HepG2 (cell line): Measurements from ENCODE around the gene SDC3. TPM values are rescaled to one million over a fixed set of nuclear protein-coding genes. Genes with fewer than 3 reads are reported as not detected.

Experiments used
- ATAC-seq: fragments of 200-7000 bp; cut with Tn5 transposase; 3 replicates; pipeline ENCODE4 v1.9.1; 2020; ENCODE audit warnings: mild to moderate bottlenecking, moderate library complexity
- BruUV-seq: library from RNA; stranded (reverse); fragments of 400-500 nt; replicated peaks from 2 replicates; lab custom pipeline; 2021; lab: Mats Ljungman, UMichigan
- CTCF ChIA-PET: fragments of 300-600 bp; formaldehyde crosslinking; extraction: SDS; loops from one replicate; lab custom pipeline; 2021; ENCODE audit warnings: low total read pairs, inconsistent platforms, low intra/inter-chr PET ratio; lab: Yijun Ruan, JAX
- POLR2A ChIA-PET: fragments of 350-600 bp; sonication (Branson Sonifier 250); formaldehyde crosslinking; loops from one replicate; lab custom pipeline; 2020; ENCODE audit warnings: antibody characterized with exemption, inconsistent platforms; lab: Yijun Ruan, JAX
- DNase-seq: peaks from one replicate; pipeline ENCODE4 v3.0.0-alpha.2; 2015; ENCODE audit warnings: low spot score
- FAIRE-seq: peaks from 3 replicates; lab custom pipeline; 2011; peaks lifted over from hg19 to GRCh38; lab: Jason Lieb, UNC
- H2AFZ ChIP-seq: one replicate; pipeline ENCODE4 v1.6.1; 2011; ENCODE audit warnings: low read length, inconsistent platforms
- H3K27ac ChIP-seq: fragments of 300-600 bp; 3 replicates; pipeline ENCODE4 v1.8.0; 2011; ENCODE audit warnings: mixed run types, mild to moderate bottlenecking, mixed read lengths, low read length, inconsistent platforms; ENCODE audit not compliant: insufficient read depth; ENCODE audit errors: extremely low read length
- H3K27me3 ChIP-seq, 2 experiments: fragments of 200-600 bp in 1 of 2; 2 replicates in 1 of 2; 3 replicates in 1 of 2; pipeline versions ENCODE4 v1.6.0 to v1.8.0; 2011; ENCODE audit warnings: low read length in 2 of 2, mild to moderate bottlenecking in 2 of 2, moderate library complexity in 2 of 2, inconsistent platforms in 1 of 2; ENCODE audit not compliant: insufficient read depth in 2 of 2, control insufficient read depth in 1 of 2
- H3K36me3 ChIP-seq, 2 experiments: fragments of 200-600 bp in 1 of 2; replicated peaks in 1 of 2; 2 replicates in 1 of 2; 3 replicates in 1 of 2; pipeline versions ENCODE4 v1.5.1 to v1.8.0; 2011; ENCODE audit warnings: low read length in 2 of 2, inconsistent platforms in 1 of 2; ENCODE audit not compliant: insufficient read depth in 2 of 2, control insufficient read depth in 1 of 2
- H3K4me1 ChIP-seq: 2 replicates; pipeline ENCODE4 v1.5.1; 2012; ENCODE audit warnings: low read length, inconsistent platforms; ENCODE audit not compliant: insufficient read depth
- H3K4me2 ChIP-seq: 2 replicates; pipeline ENCODE4 v1.6.0; 2011; ENCODE audit warnings: low read depth, low read length, inconsistent platforms
- H3K4me3 ChIP-seq, 3 experiments: fragments of 200-600 bp in 1 of 3; sonication (generic), shearing (Covaris generic) in 1 of 3; replicated peaks in 1 of 3; 2 replicates each; pipeline ENCODE4 v1.5.1; 2011 to 2016; ENCODE audit warnings: low read length in 3 of 3, inconsistent platforms in 2 of 3, low read depth in 2 of 3, mild to moderate bottlenecking in 2 of 3, control low read depth in 1 of 3, mixed read lengths in 1 of 3; ENCODE audit not compliant: insufficient read depth in 1 of 3
- H3K79me2 ChIP-seq: one replicate; pipeline ENCODE4 v1.6.1; 2011; ENCODE audit warnings: low read length, inconsistent platforms; ENCODE audit not compliant: insufficient read depth
- H3K9ac ChIP-seq: 2 replicates; pipeline ENCODE4 v1.6.0; 2011; ENCODE audit warnings: mild to moderate bottlenecking, low read depth, low read length, inconsistent platforms; ENCODE audit not compliant: insufficient read depth
- H3K9me3 ChIP-seq: 2 replicates; pipeline ENCODE4 v1.5.1; 2012; ENCODE audit warnings: mild to moderate bottlenecking, low read length
- H4K20me1 ChIP-seq: 2 replicates; pipeline ENCODE4 v1.6.0; 2011; ENCODE audit warnings: inconsistent platforms, mild to moderate bottlenecking, low read length, moderate library complexity; ENCODE audit not compliant: insufficient read depth
- AKAP8 ChIP-seq: sonication (generic); formaldehyde crosslinking; IDR thresholded peaks from 2 replicates; pipeline ENCODE4 v1.5.1; 2020; ENCODE audit warnings: mild to moderate bottlenecking, missing genetic modification reagents
- CENPT ChIP-seq: sonication (generic); formaldehyde crosslinking; IDR thresholded peaks from 2 replicates; pipeline ENCODE4 v1.8.0; 2022; ENCODE audit warnings: low read depth, mild to moderate bottlenecking, moderate library complexity, missing genetic modification reagents
- MLLT10 ChIP-seq: sonication (generic); formaldehyde crosslinking; IDR thresholded peaks from 2 replicates; pipeline ENCODE4 v1.4.0; 2020; ENCODE audit warnings: missing genetic modification reagents
- PRMT3 ChIP-seq: sonication (generic); formaldehyde crosslinking; IDR thresholded peaks from 2 replicates; pipeline ENCODE4 v1.8.1; 2022; ENCODE audit warnings: low read depth, mild to moderate bottlenecking, moderate library complexity, missing genetic modification reagents, borderline replicate concordance
- RFXANK ChIP-seq: IDR thresholded peaks from 2 replicates; pipeline ENCODE4 v1.6.1; 2016
- ZNF260 ChIP-seq: sonication (generic); formaldehyde crosslinking; IDR thresholded peaks from 2 replicates; pipeline ENCODE4 v1.4.0; 2020; ENCODE audit warnings: missing genetic modification reagents, low read depth, mild to moderate bottlenecking, borderline replicate concordance
- WGBS: methylation state at CpG from one replicate; pipeline ENCODE4 v1.1.6; 2017; ENCODE audit warnings: low lambda C conversion rate; 5-methylcytosine and 5-hydroxymethylcytosine counted together
- in situ Hi-C: cut with HindIII; loops from 2 replicates; pipeline ENCODE4 v1.10.0; 2017; ENCODE audit warnings: low pct_unique_long_range_greater_than_20kb; ENCODE audit not compliant: extremely low pct_ligation_motif_present
- intact Hi-C: fragments of 100-400 bp; cut with micrococcal nuclease; formaldehyde crosslinking; loops from one replicate; pipeline ENCODE4 v1.10.0; 2022; ENCODE audit not compliant: unreplicated experiment
- polyA plus RNA-seq, 8 experiments: library from polyadenylated mRNA; depleted of rRNA in 3 of 8; stranded (reverse) in 7 of 8; unstranded in 1 of 8; fragments of >200 nt; fragmentation: Illumina TruSeq in 4 of 8; extraction: Trizol in 4 of 8; gene quantifications; 2 replicates each; pipeline versions ENCODE4 v1.2.1 to v1.2.3, GENCODE V29; 2011 to 2016; ENCODE audit warnings: low read depth in 4 of 8, missing spikeins in 1 of 8, mixed read lengths in 1 of 8; ENCODE audit not compliant: insufficient read depth in 1 of 8
- total RNA-seq, 5 experiments: library from RNA; depleted of rRNA; stranded (reverse); fragments of >200 nt; fragmentation: Illumina TruSeq; extraction: Trizol; gene quantifications; 2 replicates each; pipeline ENCODE4 v1.2.3, GENCODE V29; 2016; ENCODE audit warnings: low read depth in 1 of 5
- TF ChIP-seq, protein P1 (sequence below): sonication (generic); formaldehyde crosslinking; IDR thresholded peaks from 2 replicates; pipeline ENCODE4 v1.4.0; 2020; ENCODE audit warnings: missing genetic modification reagents

Gene SDC3
- total and polyA plus RNA-seq, 2 of the 13 experiments (the other 11 are each of a cell fraction or from before 2014, with no cell fraction given) = 0.49 to 0.84 TPM

DNA sequence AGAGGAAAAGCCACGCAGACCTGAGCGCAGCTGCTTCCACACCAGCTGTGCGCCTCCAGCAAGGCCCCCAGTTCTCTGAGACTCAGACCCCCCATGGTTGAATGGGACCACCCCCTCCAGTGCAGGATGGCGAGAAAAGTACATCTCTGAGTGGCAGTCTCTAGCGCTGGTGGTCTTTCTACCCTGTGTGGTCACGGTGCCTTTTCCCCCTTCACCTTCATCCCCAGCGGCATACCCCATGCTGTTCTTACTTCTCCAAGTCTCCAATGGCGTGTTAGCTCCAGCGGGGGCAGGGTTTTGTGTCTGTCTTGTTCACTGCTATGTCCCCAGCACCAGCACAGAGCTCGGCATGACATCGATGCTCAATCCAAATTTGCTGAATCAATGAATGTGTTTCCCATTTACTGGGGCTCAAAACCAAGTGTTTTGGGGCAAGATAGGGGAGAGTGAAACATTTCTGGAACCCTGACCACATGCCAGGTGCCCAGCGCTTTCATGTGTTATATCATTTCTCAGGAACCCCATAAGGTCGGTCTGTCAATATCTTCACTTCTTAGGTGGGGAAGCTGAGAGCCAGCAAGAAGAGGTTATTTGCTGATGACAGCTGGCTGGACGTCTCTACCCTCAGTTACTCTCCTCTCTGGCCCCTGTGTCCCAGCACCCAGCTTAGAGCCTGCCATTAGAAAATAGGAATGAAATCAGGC lies 959 bp upstream of the SDC3 start:
- Histone ChIP-seq H3K79me2 (no peaks in the 10 kb centered on the region), H3K36me3 (no peaks in the 10 kb centered on the region), H3K9ac (no peak overlapping the region), H3K4me3 (peak overlapping the region in 1 of 3 experiments; percentile 57; a peak in 1 of 6 replicates), H3K4me2 (peak overlapping the region; percentile 53), H3K9me3 (no peaks in the 10 kb centered on the region), H2AFZ (no peak overlapping the region), H3K4me1 (peaks cover 26% of the 10 kb centered on the region), H4K20me1 (no peaks in the 10 kb centered on the region), H3K27me3 (peaks cover 5 to 45% of the 10 kb centered on the region in 2 experiments), H3K27ac (no peak overlapping the region)
- CTCF ChIA-PET = interaction anchor here (4.3 kb wide), 1 partner anchor 108 kb away, joined by 72 read pairs; no protein-coding TSS in a partner anchor
- intact Hi-C loops = loop anchor here (2.0 kb wide), 1 partner anchor 191 kb away; no protein-coding TSS in a partner anchor
- BruUV-seq = no TSS peak
- 39% methylated on average over 9 of the region's 14 CpGs for WGBS
- FAIRE-seq (no peak), DNase-seq (no peak), ATAC-seq (no peak)
- TF ChIP-seq MLLT10 (CRISPR knock-in tag) (no peak), AKAP8 (CRISPR knock-in tag) (no peak), PRMT3 (CRISPR knock-in tag) (no peak), ZNF260 (CRISPR knock-in tag) (no peak), RFXANK (CRISPR knock-in tag) (no peak), CENPT (CRISPR knock-in tag) (0 out of 2 replicates have a peak, but pooled peaks have one; percentile 23)
- POLR2A ChIA-PET = no interaction called here
- in situ Hi-C loops = loop anchor here (5.0 kb wide), 2 partner anchors 107 to 192 kb away; no protein-coding TSS in a partner anchor

DNA sequence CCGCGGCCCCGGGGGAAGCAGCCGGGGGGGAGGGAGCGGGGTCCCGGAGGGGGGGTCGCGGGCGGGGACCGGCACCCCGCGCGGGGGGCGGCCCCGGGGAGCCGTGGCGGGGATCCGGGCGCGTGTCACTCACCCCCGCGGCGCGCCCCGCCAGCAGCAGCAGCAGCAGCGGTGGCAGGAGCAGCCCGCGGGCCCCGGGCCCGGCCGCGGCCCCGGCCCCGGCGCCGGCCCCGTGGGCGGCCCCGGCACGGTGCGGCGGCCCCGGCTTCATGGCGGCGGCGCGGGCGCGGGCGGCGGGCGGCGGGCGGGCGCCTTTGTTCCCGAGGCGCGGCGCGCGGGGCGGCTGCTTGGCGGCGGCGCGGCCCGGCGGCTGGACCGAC lies 252 bp downstream of the SDC3 start:
- no peaks in the 10 kb centered on the region for H3K36me3 ChIP-seq
- ChIA-PET CTCF (no interaction called here), POLR2A (no interaction called here)
- peaks cover 5 to 45% of the 10 kb centered on the region in 2 experiments for H3K27me3 ChIP-seq
- no peaks in the 10 kb centered on the region for H3K9me3 ChIP-seq
- no peak overlapping the region for H3K27ac ChIP-seq
- intact Hi-C loops (no loop called here), in situ Hi-C loops (no loop called here)
- WGBS = 0% methylated on average over 6 of the region's 69 CpGs
- BruUV-seq = no TSS peak
- H3K79me2 ChIP-seq = no peaks in the 10 kb centered on the region
- H4K20me1 ChIP-seq = no peaks in the 10 kb centered on the region
- TF ChIP-seq, protein P1, sequence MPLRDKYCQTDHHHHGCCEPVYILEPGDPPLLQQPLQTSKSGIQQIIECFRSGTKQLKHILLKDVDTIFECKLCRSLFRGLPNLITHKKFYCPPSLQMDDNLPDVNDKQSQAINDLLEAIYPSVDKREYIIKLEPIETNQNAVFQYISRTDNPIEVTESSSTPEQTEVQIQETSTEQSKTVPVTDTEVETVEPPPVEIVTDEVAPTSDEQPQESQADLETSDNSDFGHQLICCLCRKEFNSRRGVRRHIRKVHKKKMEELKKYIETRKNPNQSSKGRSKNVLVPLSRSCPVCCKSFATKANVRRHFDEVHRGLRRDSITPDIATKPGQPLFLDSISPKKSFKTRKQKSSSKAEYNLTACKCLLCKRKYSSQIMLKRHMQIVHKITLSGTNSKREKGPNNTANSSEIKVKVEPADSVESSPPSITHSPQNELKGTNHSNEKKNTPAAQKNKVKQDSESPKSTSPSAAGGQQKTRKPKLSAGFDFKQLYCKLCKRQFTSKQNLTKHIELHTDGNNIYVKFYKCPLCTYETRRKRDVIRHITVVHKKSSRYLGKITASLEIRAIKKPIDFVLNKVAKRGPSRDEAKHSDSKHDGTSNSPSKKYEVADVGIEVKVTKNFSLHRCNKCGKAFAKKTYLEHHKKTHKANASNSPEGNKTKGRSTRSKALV (CRISPR knock-in tag) = no peak
- no peak overlapping the region for H3K4me2 ChIP-seq
- FAIRE-seq (no peak), ATAC-seq (no peak), DNase-seq (no peak)
- H3K9ac ChIP-seq = no peak overlapping the region
- H3K4me1 ChIP-seq = peaks cover 23% of the 10 kb centered on the region
- peak overlapping the region in 1 of 3 experiments; percentile 28; a peak in 1 of 6 replicates for H3K4me3 ChIP-seq
- H2AFZ ChIP-seq = no peak overlapping the region
